AG04450 (cell line): ENCODE measurements around the gene SBK1. TPM values are rescaled to one million over a fixed set of nuclear protein-coding genes. Genes with fewer than 3 reads are reported as not detected.
"Not testable (repeated sequence)": the region's sequence is repeated elsewhere in the genome, so short reads cannot be mapped to it uniquely, and the experiment has no call there.

Source experiments
- CTCF ChIA-PET: fragments of 300-600, 350-600 bp; formaldehyde crosslinking; extraction: SDS; loops from one replicate; lab custom pipeline; 2022; ENCODE audit warnings: antibody characterized with exemption, inconsistent platforms; lab: Charles Lee
- POLR2A ChIA-PET: fragments of 350-600 bp; formaldehyde crosslinking; extraction: SDS; loops from one replicate; lab custom pipeline; 2021; ENCODE audit warnings: antibody characterized with exemption, inconsistent platforms; lab: Yijun Ruan, JAX
- DNase-seq: peaks from one replicate; pipeline ENCODE4 v3.0.0-alpha.2; 2011; ENCODE audit warnings: low read depth, low spot score
- H3K27ac ChIP-seq: one replicate; pipeline ENCODE4 v1.5.1; 2012; ENCODE audit warnings: low read depth, low read length, control low read depth
- H3K27me3 ChIP-seq: one replicate; pipeline ENCODE4 v1.6.0; 2012; ENCODE audit warnings: low read length; ENCODE audit not compliant: control insufficient read depth, insufficient read depth
- H3K4me3 ChIP-seq: 2 replicates; pipeline ENCODE4 v1.5.1; 2011; ENCODE audit warnings: mild to moderate bottlenecking, low read depth, low read length, control low read depth
- H3K9me3 ChIP-seq: 2 replicates; pipeline ENCODE4 v1.5.1; 2012; ENCODE audit warnings: low read length; ENCODE audit not compliant: control insufficient read depth, insufficient read depth
- CTCF ChIP-seq: IDR thresholded peaks from 2 replicates; pipeline ENCODE4 v1.5.1; 2011; ENCODE audit warnings: low read depth, low read length, control low read depth, inconsistent platforms
- polyA plus RNA-seq: library from polyadenylated mRNA; depleted of rRNA; stranded (reverse); fragments of >200 nt; gene quantifications from 2 replicates; pipeline ENCODE4 v1.2.3, GENCODE V29; 2011

Gene SBK1
- polyA plus RNA-seq, 1 experiment: 0.02 TPM

- Histone ChIP-seq H3K27ac (no peak overlapping the region), H3K9me3 (no peaks in the 10 kb centered on the region), H3K27me3 (no peaks in the 10 kb centered on the region), H3K4me3 (no peak overlapping the region)
- no peak for TF ChIP-seq CTCF
- no peak for DNase-seq
- ChIA-PET POLR2A (interaction anchor here (0.5 kb wide), 1 partner anchor 1613 kb away, joined by 4 read pairs; no protein-coding TSS in a partner anchor), CTCF (interaction anchor here (1.2 kb wide), 1 partner anchor 47 kb away, joined by 5 read pairs; no protein-coding TSS in a partner anchor)
Measured at GRCh38 chr16:28324235-28324886, 32.0 kb downstream of the SBK1 start.

GRCh38 chr16:28324887-28325279 lies 32.6 kb downstream of the SBK1 start:
- H3K4me3 ChIP-seq: no peak overlapping the region
- H3K27ac ChIP-seq: no peak overlapping the region
- DNase-seq: no peak
- ChIA-PET CTCF (interaction anchor here (0.6 to 1.2 kb wide), 2 partner anchors 47 to 187 kb away, joined by 4 to 5 read pairs; no protein-coding TSS in a partner anchor), POLR2A (no interaction called here)
- H3K27me3 ChIP-seq: no peaks in the 10 kb centered on the region
- H3K9me3 ChIP-seq: no peaks in the 10 kb centered on the region
- no peak for TF ChIP-seq CTCF

- peak; percentile 81 for TF ChIP-seq CTCF
- Histone ChIP-seq H3K27ac (no peak overlapping the region), H3K9me3 (no peaks in the 10 kb centered on the region), H3K27me3 (no peaks in the 10 kb centered on the region), H3K4me3 (no peak overlapping the region)
- no peak for DNase-seq
- ChIA-PET POLR2A (no interaction called here), CTCF (interaction anchor here (0.5 to 1.6 kb wide), 5 partner anchors 9 to 1010 kb away, joined by 3 to 7 read pairs (median 3); no protein-coding TSS in a partner anchor)
Measured at GRCh38 chr16:28326881-28327610, 34.7 kb downstream of the SBK1 start.

- H3K4me3 ChIP-seq, H3K27ac ChIP-seq, POLR2A ChIA-PET, H3K9me3 ChIP-seq, H3K27me3 ChIP-seq, DNase-seq, CTCF ChIA-PET: not testable (repeated sequence)
Measured at GRCh38 chr16:28330232-28330631, 37.9 kb downstream of the SBK1 start.

GRCh38 chr16:28330981-28331380 lies 38.7 kb downstream of the SBK1 start:
- H3K4me3 ChIP-seq, H3K27me3 ChIP-seq, DNase-seq, CTCF ChIA-PET, POLR2A ChIA-PET, H3K9me3 ChIP-seq, H3K27ac ChIP-seq: not testable (repeated sequence)

- H3K27me3 ChIP-seq, DNase-seq, H3K27ac ChIP-seq, CTCF ChIA-PET, H3K9me3 ChIP-seq, POLR2A ChIA-PET, H3K4me3 ChIP-seq: not testable (repeated sequence)
Measured at GRCh38 chr16:28332632-28333031, 40.3 kb downstream of the SBK1 start.

- CTCF ChIA-PET, POLR2A ChIA-PET, H3K9me3 ChIP-seq, H3K4me3 ChIP-seq, H3K27ac ChIP-seq, H3K27me3 ChIP-seq, DNase-seq: not testable (repeated sequence)
Measured at GRCh38 chr16:28335678-28336077, 43.4 kb downstream of the SBK1 start.

- DNase-seq, CTCF ChIA-PET, POLR2A ChIA-PET, H3K27ac ChIP-seq, H3K4me3 ChIP-seq, H3K9me3 ChIP-seq, H3K27me3 ChIP-seq: not testable (repeated sequence)
Measured at GRCh38 chr16:28336940-28337710, 44.8 kb downstream of the SBK1 start.
